Measurements from ENCODE around the gene ECM2.

ECM2 gene

DNA sequence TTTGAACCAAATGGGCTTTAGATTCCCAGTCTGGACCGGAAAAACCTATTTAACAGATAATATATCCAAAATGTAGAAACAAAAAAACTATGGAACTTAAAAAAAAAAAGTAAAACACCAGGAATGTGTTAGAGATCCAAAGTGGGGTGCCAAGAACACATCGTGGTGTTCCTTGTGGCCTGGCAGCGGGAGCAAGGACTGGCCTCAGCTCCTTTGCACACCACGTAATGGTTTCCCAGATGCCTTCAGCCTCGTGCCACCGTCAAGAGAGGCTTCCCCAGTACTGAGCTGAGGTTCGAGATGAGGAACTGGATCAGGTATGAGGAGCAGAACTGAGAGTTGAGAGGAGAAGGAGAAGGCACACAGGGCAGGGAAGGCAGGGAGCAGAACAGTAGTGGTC lies 57.0 kb downstream of the ECM2 start:
- H3K9me3 ChIP-seq (replicated peaks; ENCODE audit: insufficient read depth, low read length): no peaks in the 10 kb centered on the region

DNA sequence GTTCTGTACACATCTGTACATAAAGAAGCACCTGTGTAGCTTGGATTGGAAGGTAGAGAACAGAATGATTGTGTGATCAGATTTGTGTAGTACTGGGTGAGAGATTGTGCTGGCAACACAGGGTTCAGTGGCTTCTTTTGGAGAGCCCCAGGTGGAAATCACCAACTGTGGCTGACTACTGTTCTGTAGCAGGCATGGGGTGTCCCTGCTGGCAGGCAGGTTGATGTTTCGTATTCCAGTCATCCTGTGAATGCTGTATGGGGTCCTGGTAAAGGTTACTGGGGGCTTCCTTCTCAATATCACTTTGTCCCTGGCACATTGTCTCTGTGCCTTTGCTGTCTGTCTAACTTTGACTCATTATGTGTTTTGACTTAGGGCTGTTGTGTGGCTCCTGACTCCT lies 58.8 kb downstream of the ECM2 start:
- TF ChIP-seq, protein P1, sequence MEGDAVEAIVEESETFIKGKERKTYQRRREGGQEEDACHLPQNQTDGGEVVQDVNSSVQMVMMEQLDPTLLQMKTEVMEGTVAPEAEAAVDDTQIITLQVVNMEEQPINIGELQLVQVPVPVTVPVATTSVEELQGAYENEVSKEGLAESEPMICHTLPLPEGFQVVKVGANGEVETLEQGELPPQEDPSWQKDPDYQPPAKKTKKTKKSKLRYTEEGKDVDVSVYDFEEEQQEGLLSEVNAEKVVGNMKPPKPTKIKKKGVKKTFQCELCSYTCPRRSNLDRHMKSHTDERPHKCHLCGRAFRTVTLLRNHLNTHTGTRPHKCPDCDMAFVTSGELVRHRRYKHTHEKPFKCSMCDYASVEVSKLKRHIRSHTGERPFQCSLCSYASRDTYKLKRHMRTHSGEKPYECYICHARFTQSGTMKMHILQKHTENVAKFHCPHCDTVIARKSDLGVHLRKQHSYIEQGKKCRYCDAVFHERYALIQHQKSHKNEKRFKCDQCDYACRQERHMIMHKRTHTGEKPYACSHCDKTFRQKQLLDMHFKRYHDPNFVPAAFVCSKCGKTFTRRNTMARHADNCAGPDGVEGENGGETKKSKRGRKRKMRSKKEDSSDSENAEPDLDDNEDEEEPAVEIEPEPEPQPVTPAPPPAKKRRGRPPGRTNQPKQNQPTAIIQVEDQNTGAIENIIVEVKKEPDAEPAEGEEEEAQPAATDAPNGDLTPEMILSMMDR (IDR thresholded peaks at IDR 0.05; ENCODE audit: low read length): no peak
- TF ChIP-seq EZH2 (optimal IDR thresholded peaks at IDR 0.05; ENCODE audit: low read depth, low read length): no peak
- no peak for TF ChIP-seq EZH2phosphoT487 (IDR thresholded peaks at IDR 0.05; ENCODE audit: low read length)
- Histone ChIP-seq H3K9ac (ENCODE audit: low read length) (no peak overlapping the region), H3K4me1 (ENCODE audit: low read length) (no peaks in the 10 kb centered on the region), H3K79me2 (ENCODE audit: low read length) (no peaks in the 10 kb centered on the region), H4K20me1 (ENCODE audit: insufficient read depth, low read length) (no peaks in the 10 kb centered on the region), H3K9me3 (replicated peaks; ENCODE audit: insufficient read depth, low read length) (no peaks in the 10 kb centered on the region), H3K4me2 (ENCODE audit: low read depth, low read length) (no peak overlapping the region), H3F3A (ENCODE audit: insufficient read depth, low read length) (no peaks in the 10 kb centered on the region), H3K27ac (ENCODE audit: low read length) (no peak overlapping the region), H3K9me2 (replicated peaks; ENCODE audit: insufficient read depth, low read length) (no peaks in the 10 kb centered on the region), H3K36me3 (replicated peaks; ENCODE audit: insufficient read depth, low read length) (no peaks in the 10 kb centered on the region; the same call in 1 of the 2 replicates), H3K4me3 (ENCODE audit: low read length) (no peak overlapping the region), H3K27me3 (replicated peaks; ENCODE audit: insufficient read depth, low read length) (no peaks in the 10 kb centered on the region), H2AFZ (ENCODE audit: low read length) (no peak overlapping the region)
- no peak for DNase-seq

More for the DNA sequence above, 57.0 kb downstream of the ECM2 start:
- H3K79me2 ChIP-seq (ENCODE audit: low read length): no peaks in the 10 kb centered on the region
- H3K9ac ChIP-seq (ENCODE audit: low read length): no peak overlapping the region
- DNase-seq: no peak
- no peaks in the 10 kb centered on the region for H3K9me2 ChIP-seq (replicated peaks; ENCODE audit: insufficient read depth, low read length)
- no peak overlapping the region for H3K4me3 ChIP-seq (ENCODE audit: low read length)
- TF ChIP-seq, protein P1 (IDR thresholded peaks at IDR 0.05; ENCODE audit: low read length): no peak
- TF ChIP-seq EZH2phosphoT487 (IDR thresholded peaks at IDR 0.05; ENCODE audit: low read length) (no peak), EZH2 (optimal IDR thresholded peaks at IDR 0.05; ENCODE audit: low read depth, low read length) (no peak)
- H3F3A ChIP-seq (ENCODE audit: insufficient read depth, low read length): no peaks in the 10 kb centered on the region
- H3K27ac ChIP-seq (ENCODE audit: low read length): no peak overlapping the region
- H3K36me3 ChIP-seq (replicated peaks; ENCODE audit: insufficient read depth, low read length): no peaks in the 10 kb centered on the region; the same call in 1 of the 2 replicates
- H3K27me3 ChIP-seq (replicated peaks; ENCODE audit: insufficient read depth, low read length): no peaks in the 10 kb centered on the region
- H3K4me1 ChIP-seq (ENCODE audit: low read length): no peaks in the 10 kb centered on the region
- no peak overlapping the region for H2AFZ ChIP-seq (ENCODE audit: low read length)
- no peak overlapping the region for H3K4me2 ChIP-seq (ENCODE audit: low read depth, low read length)
- H4K20me1 ChIP-seq (ENCODE audit: insufficient read depth, low read length): no peaks in the 10 kb centered on the region

DNA sequence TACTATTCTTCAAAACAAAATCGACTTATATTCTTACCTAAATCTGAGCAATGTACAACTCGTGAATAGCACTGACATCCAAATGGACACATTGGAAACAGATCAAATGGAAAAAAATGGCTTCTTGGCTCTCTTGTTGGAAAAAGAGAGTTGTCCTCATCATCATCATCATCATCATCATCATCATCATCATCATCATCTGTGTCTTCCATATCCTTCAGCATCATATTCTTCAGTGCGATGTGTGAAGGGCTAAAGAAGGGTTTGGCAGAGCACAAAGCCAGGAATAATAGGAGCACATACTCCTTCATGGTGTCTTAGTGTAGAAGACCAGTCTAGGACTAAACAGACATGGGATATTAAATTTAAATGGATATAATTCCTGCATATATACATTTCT lies 61.2 kb downstream of the ECM2 start:
- no peaks in the 10 kb centered on the region for H3K4me1 ChIP-seq (ENCODE audit: low read length)
- TF ChIP-seq, protein P1 (IDR thresholded peaks at IDR 0.05; ENCODE audit: low read length): no peak
- TF ChIP-seq EZH2 (optimal IDR thresholded peaks at IDR 0.05; ENCODE audit: low read depth, low read length) (no peak), EZH2phosphoT487 (IDR thresholded peaks at IDR 0.05; ENCODE audit: low read length) (no peak)
- H3F3A ChIP-seq (ENCODE audit: insufficient read depth, low read length): no peaks in the 10 kb centered on the region
- no peak overlapping the region for H3K4me3 ChIP-seq (ENCODE audit: low read length)
- no peaks in the 10 kb centered on the region for H3K27me3 ChIP-seq (replicated peaks; ENCODE audit: insufficient read depth, low read length)
- H4K20me1 ChIP-seq (ENCODE audit: insufficient read depth, low read length): no peaks in the 10 kb centered on the region
- no peak overlapping the region for H2AFZ ChIP-seq (ENCODE audit: low read length)
- no peak overlapping the region for H3K9ac ChIP-seq (ENCODE audit: low read length)
- H3K27ac ChIP-seq (ENCODE audit: low read length): no peak overlapping the region
- no peak for DNase-seq
- H3K4me2 ChIP-seq (ENCODE audit: low read depth, low read length): no peak overlapping the region
- H3K36me3 ChIP-seq (replicated peaks; ENCODE audit: insufficient read depth, low read length): no peaks in the 10 kb centered on the region
- H3K79me2 ChIP-seq (ENCODE audit: low read length): no peaks in the 10 kb centered on the region
- H3K9me2 ChIP-seq (replicated peaks; ENCODE audit: insufficient read depth, low read length): no peaks in the 10 kb centered on the region
- no peaks in the 10 kb centered on the region for H3K9me3 ChIP-seq (replicated peaks; ENCODE audit: insufficient read depth, low read length)

Measured in MM.1S (cell line).